CD4-positive, alpha-beta T cell (primary cell): ENCODE results near the gene USP40. TPM values are rescaled to one million over a fixed set of nuclear protein-coding genes. Genes with fewer than 3 reads are reported as not detected.

Experiments used
- ATAC-seq: fragments of 200-7000 bp; cut with Tn5 transposase; one replicate; pipeline ENCODE4 v1.10.0; 2022; ENCODE audit warnings: mild to moderate bottlenecking; ENCODE audit not compliant: poor library complexity
- CTCF ChIA-PET: fragments of 350-600 bp; sonication (Branson Sonifier 250); formaldehyde crosslinking; loops from one replicate; lab custom pipeline; 2021; ENCODE audit warnings: antibody characterized with exemption, inconsistent platforms; lab: Charles Lee
- POLR2A ChIA-PET: fragments of 350-600 bp; sonication (Branson Sonifier 250); formaldehyde crosslinking; loops from one replicate; lab custom pipeline; 2021; ENCODE audit warnings: antibody characterized with exemption, inconsistent platforms; lab: Charles Lee
- DNase-seq, 14 experiments: peaks; one replicate each; pipeline ENCODE4 v3.0.0-alpha.2; 2013 to 2020; ENCODE audit warnings: mixed read lengths in 2 of 14
- H3K27ac ChIP-seq, 2 donors: one replicate each; pipeline versions ENCODE4 v1.5.1 to v1.7.0; 2013; ENCODE audit warnings: low read length in 2 of 2, low read depth in 1 of 2, mild to moderate bottlenecking in 1 of 2
- H3K27me3 ChIP-seq, 2 experiments: 1 replicate in 1 of 2; 2 replicates in 1 of 2; pipeline versions ENCODE4 v1.6.1 to v1.7.0; 2013; ENCODE audit warnings: low read length in 2 of 2, control low read depth in 1 of 2, mild to moderate bottlenecking in 1 of 2, moderate library complexity in 1 of 2; ENCODE audit not compliant: insufficient read depth in 2 of 2, control insufficient read depth in 1 of 2
- H3K36me3 ChIP-seq: one replicate; pipeline ENCODE4 v1.6.1; 2013; ENCODE audit warnings: low read length, control low read depth; ENCODE audit not compliant: insufficient read depth
- H3K4me1 ChIP-seq: one replicate; pipeline ENCODE4 v1.6.1; 2013; ENCODE audit warnings: low read length, control low read depth; ENCODE audit not compliant: insufficient read depth
- H3K4me3 ChIP-seq: one replicate; pipeline ENCODE4 v1.5.1; 2013; ENCODE audit warnings: mild to moderate bottlenecking, low read length, moderate library complexity
- H3K9me3 ChIP-seq, 2 experiments: 1 replicate in 1 of 2; 2 replicates in 1 of 2; pipeline versions ENCODE4 v1.6.1 to v1.7.0; 2013; ENCODE audit warnings: low read length in 2 of 2, mild to moderate bottlenecking in 2 of 2, control low read depth in 1 of 2, moderate library complexity in 1 of 2; ENCODE audit not compliant: control insufficient read depth in 1 of 2, insufficient read depth in 1 of 2
- H3K27ac Mint-ChIP-seq: one replicate; pipeline ENCODE4 v1.8.0; 2020; ENCODE audit warnings: mixed read lengths
- H3K27me3 Mint-ChIP-seq: one replicate; pipeline ENCODE4 v1.8.0; 2021; ENCODE audit warnings: mixed read lengths
- H3K36me3 Mint-ChIP-seq: one replicate; pipeline ENCODE4 v1.8.0; 2021; ENCODE audit warnings: low read depth, mixed read lengths
- H3K4me1 Mint-ChIP-seq: one replicate; pipeline ENCODE4 v1.8.0; 2021; ENCODE audit warnings: low read depth, mixed read lengths
- H3K4me3 Mint-ChIP-seq: one replicate; pipeline ENCODE4 v1.8.0; 2020; ENCODE audit warnings: mild to moderate bottlenecking, mixed read lengths
- H3K9me3 Mint-ChIP-seq: one replicate; pipeline ENCODE4 v1.8.0; 2020; ENCODE audit warnings: mixed read lengths
- intact Hi-C, 2 experiments: fragments of 100-400 bp; cut with DNase I in 1 of 2; cut with micrococcal nuclease in 1 of 2; formaldehyde crosslinking; loops; one replicate each; pipeline versions ENCODE4 v1.15.1 to v1.9.0; 2023 to 2025; cut with DNase I, micrococcal nuclease
- total RNA-seq, 174 experiments: library from RNA in 2 of 174; stranded (reverse) in 2 of 174; gene quantifications; one replicate each; pipeline ENCODE4 v1.2.3 and lab custom pipeline; 2021 to 2026
- TF ChIP-seq, protein P1 (sequence below): fragments of 200-600 bp; IDR thresholded peaks from one replicate; pipeline ENCODE4 v1.8.0; 2022; ENCODE audit warnings: antibody characterized with exemption, mild to moderate bottlenecking

USP40 gene
- total RNA-seq, 2 experiments from 2014 or later, result 7.2 to 8.7 TPM

GRCh38 chr2:233438573-233439147 is 127.9 kb downstream of the USP40 start:
- Histone ChIP-seq H3K27ac (no peak overlapping the region), H3K9me3 (no peaks in the 10 kb centered on the region), H3K36me3 (peaks cover 82% of the 10 kb centered on the region), H3K4me3 (no peak overlapping the region), H3K4me1 (peaks cover 9% of the 10 kb centered on the region), H3K27me3 (no peaks in the 10 kb centered on the region)
- POLR2A ChIA-PET, result no interaction called here
- Mint-ChIP-seq H3K36me3 (peaks cover 94% of the 10 kb centered on the region), H3K4me1 (peaks cover 35% of the 10 kb centered on the region), H3K9me3 (no peaks in the 10 kb centered on the region), H3K27ac (peak overlapping the region; percentile 36), H3K27me3 (no peaks in the 10 kb centered on the region), H3K4me3 (no peak overlapping the region)
- DNase-seq (no peak), ATAC-seq (no peak)
- intact Hi-C loops, result no loop called here
- CTCF ChIA-PET, result interaction anchor here (1.9 kb wide), 1 partner anchor 34 kb away, joined by 5 read pairs; no protein-coding TSS in a partner anchor
- TF ChIP-seq, protein P1, sequence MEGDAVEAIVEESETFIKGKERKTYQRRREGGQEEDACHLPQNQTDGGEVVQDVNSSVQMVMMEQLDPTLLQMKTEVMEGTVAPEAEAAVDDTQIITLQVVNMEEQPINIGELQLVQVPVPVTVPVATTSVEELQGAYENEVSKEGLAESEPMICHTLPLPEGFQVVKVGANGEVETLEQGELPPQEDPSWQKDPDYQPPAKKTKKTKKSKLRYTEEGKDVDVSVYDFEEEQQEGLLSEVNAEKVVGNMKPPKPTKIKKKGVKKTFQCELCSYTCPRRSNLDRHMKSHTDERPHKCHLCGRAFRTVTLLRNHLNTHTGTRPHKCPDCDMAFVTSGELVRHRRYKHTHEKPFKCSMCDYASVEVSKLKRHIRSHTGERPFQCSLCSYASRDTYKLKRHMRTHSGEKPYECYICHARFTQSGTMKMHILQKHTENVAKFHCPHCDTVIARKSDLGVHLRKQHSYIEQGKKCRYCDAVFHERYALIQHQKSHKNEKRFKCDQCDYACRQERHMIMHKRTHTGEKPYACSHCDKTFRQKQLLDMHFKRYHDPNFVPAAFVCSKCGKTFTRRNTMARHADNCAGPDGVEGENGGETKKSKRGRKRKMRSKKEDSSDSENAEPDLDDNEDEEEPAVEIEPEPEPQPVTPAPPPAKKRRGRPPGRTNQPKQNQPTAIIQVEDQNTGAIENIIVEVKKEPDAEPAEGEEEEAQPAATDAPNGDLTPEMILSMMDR, result no peak

- no peaks in the 10 kb centered on the region for H3K4me1 ChIP-seq
- no peak for ATAC-seq
- no peak overlapping the region for H3K4me3 ChIP-seq
- peak in 1 of 14 experiments; percentile 2 for DNase-seq
- no peaks in the 10 kb centered on the region for H3K9me3 Mint-ChIP-seq
- no peak overlapping the region for H3K27ac ChIP-seq
- CTCF ChIA-PET, result interaction anchor here (1.9 kb wide), 1 partner anchor 33 kb away, joined by 5 read pairs; no protein-coding TSS in a partner anchor
- no peaks in the 10 kb centered on the region for H3K27me3 Mint-ChIP-seq
- POLR2A ChIA-PET, result no interaction called here
- no peak overlapping the region for H3K27ac Mint-ChIP-seq
- peaks cover 93% of the 10 kb centered on the region for H3K36me3 Mint-ChIP-seq
- intact Hi-C loops, result no loop called here
- H3K9me3 ChIP-seq, result no peaks in the 10 kb centered on the region
- no peak overlapping the region for H3K4me3 Mint-ChIP-seq
- peaks cover 75% of the 10 kb centered on the region for H3K36me3 ChIP-seq
- H3K27me3 ChIP-seq, result no peaks in the 10 kb centered on the region
- TF ChIP-seq, protein P1, result no peak
- H3K4me1 Mint-ChIP-seq, result peaks cover 31% of the 10 kb centered on the region
These were observed 129.1 kb downstream of the USP40 start for GRCh38 chr2:233437439-233437955.

DNA sequence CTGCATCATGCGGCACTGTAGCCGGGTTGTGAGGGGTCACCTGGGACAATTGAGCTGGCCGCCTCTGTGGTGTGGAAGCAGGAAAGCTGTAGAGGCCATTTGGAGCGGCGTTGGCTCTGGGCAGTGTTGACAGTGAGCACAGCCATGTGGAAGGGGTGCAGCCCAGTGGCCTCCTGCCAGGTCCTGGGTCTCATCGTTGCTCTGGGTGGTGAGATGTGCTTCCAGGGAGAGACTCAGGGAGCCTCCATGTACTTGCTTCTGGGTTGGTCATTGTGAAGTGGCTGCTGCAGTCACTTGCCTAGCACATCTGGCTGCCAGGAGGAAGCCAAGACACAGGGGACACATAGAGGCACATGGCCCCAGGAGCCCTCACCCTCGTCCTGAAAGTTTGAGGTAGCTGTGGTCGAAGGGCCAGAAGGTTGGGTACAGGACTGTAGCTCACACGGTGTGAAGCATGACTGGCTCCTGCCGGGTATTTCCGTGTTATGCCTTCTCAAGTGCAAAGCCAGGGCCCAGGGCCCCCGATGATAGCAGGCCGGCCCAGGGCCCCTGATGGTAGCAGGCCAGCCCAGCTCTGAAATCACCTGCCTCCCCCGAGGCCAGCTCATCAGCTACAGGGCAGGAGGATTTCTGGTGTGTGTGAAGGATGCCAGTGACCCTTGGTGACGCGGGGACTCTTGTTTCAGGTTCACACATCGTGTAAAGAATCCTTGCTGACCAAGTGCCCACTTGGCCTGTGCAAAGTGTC is 129.7 kb downstream of the USP40 start:
- no peaks in the 10 kb centered on the region for H3K27me3 ChIP-seq
- H3K4me1 ChIP-seq, result no peaks in the 10 kb centered on the region
- Mint-ChIP-seq H3K9me3 (no peaks in the 10 kb centered on the region), H3K27me3 (no peaks in the 10 kb centered on the region), H3K4me1 (peaks cover 26% of the 10 kb centered on the region), H3K27ac (peak overlapping the region; percentile 20), H3K4me3 (no peak overlapping the region), H3K36me3 (peaks cover 88% of the 10 kb centered on the region)
- ChIA-PET POLR2A (no interaction called here), CTCF (no interaction called here)
- ATAC-seq (no peak), DNase-seq (peak in 1 of 14 experiments; percentile 24)
- H3K9me3 ChIP-seq, result no peaks in the 10 kb centered on the region
- intact Hi-C loops, result no loop called here
- H3K27ac ChIP-seq, result no peak overlapping the region
- TF ChIP-seq, protein P1, result no peak
- no peak overlapping the region for H3K4me3 ChIP-seq
- peaks cover 72% of the 10 kb centered on the region for H3K36me3 ChIP-seq
